Endothelial cell (in vitro differentiated cells): ENCODE measurements around the gene EPC2. TPM values are rescaled to one million over a fixed set of nuclear protein-coding genes. Genes with fewer than 3 reads are reported as not detected.
A peak's percentile ranks its signal among the peaks of the same experiment; 100 is the strongest.

ENCODE experiments used
- DNase-seq: peaks from one replicate; pipeline ENCODE4 v3.0.0; 2021; ENCODE audit warnings: low spot score
- H3K27ac Mint-ChIP-seq: one replicate; pipeline ENCODE4 v1.8.0; 2021; ENCODE audit warnings: mixed read lengths, inconsistent platforms; ENCODE audit not compliant: unreplicated experiment
- H3K27me3 Mint-ChIP-seq: one replicate; pipeline ENCODE4 v1.8.0; 2021; ENCODE audit warnings: mild to moderate bottlenecking, moderate library complexity, mixed read lengths, inconsistent platforms; ENCODE audit not compliant: unreplicated experiment
- H3K36me3 Mint-ChIP-seq: one replicate; pipeline ENCODE4 v1.8.0; 2021; ENCODE audit warnings: mild to moderate bottlenecking, low read depth, mixed read lengths, inconsistent platforms; ENCODE audit not compliant: unreplicated experiment
- H3K4me1 Mint-ChIP-seq: one replicate; pipeline ENCODE4 v1.8.0; 2021; ENCODE audit warnings: mild to moderate bottlenecking, mixed read lengths, inconsistent platforms; ENCODE audit not compliant: unreplicated experiment
- H3K4me3 Mint-ChIP-seq: one replicate; pipeline ENCODE4 v1.8.0; 2021; ENCODE audit warnings: mild to moderate bottlenecking, mixed read lengths, inconsistent platforms; ENCODE audit not compliant: unreplicated experiment
- H3K9me3 Mint-ChIP-seq: one replicate; pipeline ENCODE4 v1.8.0; 2021; ENCODE audit warnings: mixed read lengths, inconsistent platforms; ENCODE audit not compliant: unreplicated experiment
- CTCF ChIP-seq: fragments of 200-600 bp; sonication (generic); IDR thresholded peaks from one replicate; pipeline ENCODE4 v1.5.0; 2021; ENCODE audit warnings: antibody characterized with exemption; ENCODE audit not compliant: unreplicated experiment
- total RNA-seq: library from RNA; stranded (reverse); fragmentation: NEBNext Ultra II Directional; extraction: Animal tissue kit (Norgen Biotek cat#: 25700); gene quantifications from one replicate; pipeline ENCODE4 v1.2.1, GENCODE V29; 2021; ENCODE audit not compliant: unreplicated experiment

Gene EPC2
- total RNA-seq, 1 donor from 2014 or later, result 31.4 TPM

- no peak for DNase-seq
- Mint-ChIP-seq H3K27me3 (peaks cover 10% of the 10 kb centered on the region), H3K36me3 (peaks cover 8% of the 10 kb centered on the region), H3K27ac (no peak overlapping the region), H3K4me1 (peaks cover 11% of the 10 kb centered on the region), H3K9me3 (no peaks in the 10 kb centered on the region), H3K4me3 (no peak overlapping the region)
- no peak for TF ChIP-seq CTCF
Observed at GRCh38 chr2:148640767-148641166, 3.8 kb upstream of the EPC2 start.

GRCh38 chr2:148642112-148642744 lies 2.3 kb upstream of the EPC2 start:
- no peaks in the 10 kb centered on the region for H3K9me3 Mint-ChIP-seq
- H3K27me3 Mint-ChIP-seq, result peaks cover 10% of the 10 kb centered on the region
- peaks cover 13% of the 10 kb centered on the region for H3K36me3 Mint-ChIP-seq
- H3K27ac Mint-ChIP-seq, result no peak overlapping the region
- DNase-seq, result no peak
- TF ChIP-seq CTCF, result no peak
- peaks cover 15% of the 10 kb centered on the region for H3K4me1 Mint-ChIP-seq
- no peak overlapping the region for H3K4me3 Mint-ChIP-seq

- no peak for DNase-seq
Observed at GRCh38 chr2:148642891-148643416, 1.6 kb upstream of the EPC2 start.

GRCh38 chr2:148643421-148643820 lies 1.1 kb upstream of the EPC2 start:
- peak overlapping the region; percentile 1 for H3K27ac Mint-ChIP-seq

More at GRCh38 chr2:148642891-148643416, 1.6 kb upstream of the EPC2 start:
- no peak overlapping the region for H3K27ac Mint-ChIP-seq
- H3K4me1 Mint-ChIP-seq, result peaks cover 15% of the 10 kb centered on the region
- H3K36me3 Mint-ChIP-seq, result peaks cover 13% of the 10 kb centered on the region
- H3K4me3 Mint-ChIP-seq, result peak overlapping the region; percentile 73
- H3K27me3 Mint-ChIP-seq, result peaks cover 10% of the 10 kb centered on the region
- no peak for TF ChIP-seq CTCF
- no peaks in the 10 kb centered on the region for H3K9me3 Mint-ChIP-seq

More at GRCh38 chr2:148643421-148643820, 1.1 kb upstream of the EPC2 start:
- no peak for DNase-seq
- H3K27me3 Mint-ChIP-seq, result peaks cover 10% of the 10 kb centered on the region
- peaks cover 15% of the 10 kb centered on the region for H3K4me1 Mint-ChIP-seq
- peak overlapping the region; percentile 98 for H3K4me3 Mint-ChIP-seq
- no peaks in the 10 kb centered on the region for H3K9me3 Mint-ChIP-seq
- no peak for TF ChIP-seq CTCF
- peaks cover 13% of the 10 kb centered on the region for H3K36me3 Mint-ChIP-seq
